Subcutaneous abdominal adipose tissue (tissue), 5 donors: ENCODE results near the gene ZNF331.
A peak's percentile ranks its signal among the peaks of the same experiment; 100 is the strongest.

Source experiments
- H3K27ac ChIP-seq: one replicate; pipeline ENCODE4 v1.7.0; 2013; ENCODE audit warnings: low read depth, mild to moderate bottlenecking, inconsistent platforms, low read length, moderate library complexity
- H3K27me3 ChIP-seq, 5 donors: one replicate each; pipeline ENCODE4 v1.7.0; 2013; ENCODE audit warnings: low read length in 5 of 5, inconsistent platforms in 1 of 5; ENCODE audit not compliant: control insufficient read depth in 5 of 5, insufficient read depth in 4 of 5
- H3K36me3 ChIP-seq, 5 donors: one replicate each; pipeline ENCODE4 v1.7.0; 2013; ENCODE audit warnings: low read length in 5 of 5; ENCODE audit not compliant: control insufficient read depth in 5 of 5, insufficient read depth in 5 of 5
- H3K4me1 ChIP-seq, 5 donors: one replicate each; pipeline ENCODE4 v1.7.0; 2013; ENCODE audit warnings: low read length in 5 of 5, mild to moderate bottlenecking in 3 of 5, moderate library complexity in 1 of 5; ENCODE audit not compliant: control insufficient read depth in 5 of 5, insufficient read depth in 5 of 5
- H3K4me3 ChIP-seq, 5 donors: one replicate each; pipeline ENCODE4 v1.7.0; 2013; ENCODE audit warnings: low read length in 5 of 5, low read depth in 1 of 5
- H3K9ac ChIP-seq, 5 donors: one replicate each; pipeline ENCODE4 v1.7.0; 2013; ENCODE audit warnings: low read length in 5 of 5, mild to moderate bottlenecking in 4 of 5, moderate library complexity in 3 of 5
- H3K9me3 ChIP-seq, 5 donors: one replicate each; pipeline ENCODE4 v1.7.0; 2013; ENCODE audit warnings: low read length in 5 of 5; ENCODE audit not compliant: control insufficient read depth in 5 of 5
- donor health status: healthy.
- donor health status: healthy.
- donor health status: healthy.
- donor health status: healthy.
- donor health status: healthy.

Gene ZNF331

GRCh38 chr19:53612762-53613526 lies 75.0 kb downstream of the ZNF331 start:
- no peak overlapping the region for H3K27ac ChIP-seq
- no peak overlapping the region for H3K4me3 ChIP-seq
- H3K36me3 ChIP-seq, result no peaks in the 10 kb centered on the region
- H3K4me1 ChIP-seq, result no peaks in the 10 kb centered on the region
- H3K9ac ChIP-seq, result no peak overlapping the region
- no peaks in the 10 kb centered on the region for H3K27me3 ChIP-seq
- no peaks in the 10 kb centered on the region for H3K9me3 ChIP-seq

- peak overlapping the region; percentile 49 for H3K27ac ChIP-seq
Observed at GRCh38 chr19:53621885-53622740, 84.2 kb downstream of the ZNF331 start.

GRCh38 chr19:53624771-53625545 lies 87.0 kb downstream of the ZNF331 start:
- Histone ChIP-seq H3K27ac (peak overlapping the region; percentile 30), H3K36me3 (no peaks in the 10 kb centered on the region), H3K9ac (no peak overlapping the region), H3K4me3 (no peak overlapping the region), H3K4me1 (peaks cover 0 to 26% (median 7%) of the 10 kb centered on the region in 5 donors), H3K9me3 (no peaks in the 10 kb centered on the region), H3K27me3 (no peaks in the 10 kb centered on the region)

More at GRCh38 chr19:53621885-53622740, 84.2 kb downstream of the ZNF331 start:
- Histone ChIP-seq H3K4me3 (no peak overlapping the region), H3K36me3 (no peaks in the 10 kb centered on the region), H3K4me1 (peaks cover 0 to 26% (median 7%) of the 10 kb centered on the region in 5 donors), H3K9ac (no peak overlapping the region), H3K27me3 (no peaks in the 10 kb centered on the region), H3K9me3 (no peaks in the 10 kb centered on the region)

GRCh38 chr19:53626486-53626885 lies 88.5 kb downstream of the ZNF331 start:
- no peaks in the 10 kb centered on the region for H3K36me3 ChIP-seq
- no peaks in the 10 kb centered on the region for H3K27me3 ChIP-seq
- no peak overlapping the region for H3K4me3 ChIP-seq
- no peak overlapping the region for H3K27ac ChIP-seq
- H3K9me3 ChIP-seq, result no peaks in the 10 kb centered on the region
- no peak overlapping the region for H3K9ac ChIP-seq
- peaks cover 0 to 19% (median 7%) of the 10 kb centered on the region in 5 donors for H3K4me1 ChIP-seq

GRCh38 chr19:53626976-53627375 lies 89.0 kb downstream of the ZNF331 start:
- H3K36me3 ChIP-seq, result no peaks in the 10 kb centered on the region
- H3K9ac ChIP-seq, result no peak overlapping the region
- H3K27me3 ChIP-seq, result no peaks in the 10 kb centered on the region
- H3K27ac ChIP-seq, result no peak overlapping the region
- H3K4me1 ChIP-seq, result peaks cover 0 to 14% (median 7%) of the 10 kb centered on the region in 5 donors
- H3K9me3 ChIP-seq, result no peaks in the 10 kb centered on the region
- no peak overlapping the region for H3K4me3 ChIP-seq
